ENCODE measurements around the gene PPP1R10.
"Not testable (repeated sequence)": the region's sequence is repeated elsewhere in the genome, so short reads cannot be mapped to it uniquely, and the experiment has no call there.

The PPP1R10 gene

GRCh38 chr6:30616811-30617564 is at the start of gene PPP1R10:
TSS of gene PPP1R10 (minus strand) at chr6:30617243. CDS start at chr6:30609944, 7,299 bp downstream.
- peak; percentile 100 for DNase-seq (ENCODE audit: low read depth)

GRCh38 chr6:30666300-30666699 is 49.3 kb upstream of the PPP1R10 start:
- not testable (repeated sequence) for DNase-seq (ENCODE audit: low read depth)

GRCh38 chr6:30664994-30665767 is 48.1 kb upstream of the PPP1R10 start:
- no peak for DNase-seq (ENCODE audit: low read depth)

DNA sequence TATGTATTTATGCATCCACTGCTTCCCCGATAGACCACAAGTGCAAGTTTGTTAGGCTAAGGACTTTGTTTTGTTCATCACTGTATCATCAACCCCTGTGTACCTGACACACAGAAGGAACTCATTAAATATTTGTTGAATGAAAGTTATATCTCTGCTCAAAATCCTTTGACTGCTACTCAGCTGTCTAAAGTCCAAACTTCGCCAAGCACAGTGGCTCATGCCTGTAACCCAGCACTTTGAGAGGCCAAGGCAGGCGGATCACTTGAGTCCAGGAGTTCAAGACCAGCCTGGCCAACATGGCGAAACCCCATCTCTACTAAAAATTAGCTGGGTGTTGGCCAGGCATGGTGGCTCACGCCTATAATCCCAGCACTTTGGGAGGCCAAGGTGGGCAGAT is 40.9 kb upstream of the PPP1R10 start:
- DNase-seq (ENCODE audit: low read depth) = not testable (repeated sequence)

DNA sequence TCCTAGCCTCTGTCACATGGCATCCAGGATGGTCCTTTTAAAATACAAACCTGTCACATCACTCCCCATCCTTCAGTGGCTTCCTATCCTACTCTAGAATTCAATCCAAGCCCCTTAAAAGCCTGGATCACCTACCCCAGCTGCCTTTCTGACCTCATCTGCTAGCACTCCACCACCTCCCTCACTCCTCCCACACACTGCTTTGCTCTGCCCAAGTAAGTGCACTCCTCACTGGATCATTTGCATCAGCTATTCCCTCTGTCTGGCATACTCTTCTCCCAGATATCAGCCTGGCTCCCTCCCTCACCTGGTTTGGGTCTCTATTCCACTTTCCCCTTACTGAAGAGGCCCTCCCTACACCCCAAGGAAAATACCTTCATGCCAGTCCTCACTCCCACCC is 40.4 kb upstream of the PPP1R10 start:
- DNase-seq (ENCODE audit: low read depth) = no peak

- no peak for DNase-seq (ENCODE audit: low read depth)
Observed at GRCh38 chr6:30656513-30656912, 39.5 kb upstream of the PPP1R10 start.

DNA sequence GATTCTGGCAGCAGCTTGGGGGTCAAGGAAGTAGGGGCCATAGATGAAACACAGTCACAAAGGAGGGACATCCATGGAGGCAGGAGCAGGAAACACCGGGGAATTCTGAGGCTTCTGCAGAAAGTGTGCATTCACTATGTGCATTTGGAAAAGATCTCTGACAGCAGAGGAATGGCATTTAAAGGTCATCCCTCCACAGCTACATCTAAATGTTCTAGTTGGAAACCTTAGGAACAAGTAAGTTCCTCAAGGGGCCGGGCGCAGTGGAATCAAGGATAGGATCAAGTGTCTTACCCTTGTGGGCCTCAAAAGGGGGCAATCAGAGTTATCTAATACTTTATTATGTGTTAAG is 38.7 kb upstream of the PPP1R10 start:
- DNase-seq (ENCODE audit: low read depth) = no peak

DNA sequence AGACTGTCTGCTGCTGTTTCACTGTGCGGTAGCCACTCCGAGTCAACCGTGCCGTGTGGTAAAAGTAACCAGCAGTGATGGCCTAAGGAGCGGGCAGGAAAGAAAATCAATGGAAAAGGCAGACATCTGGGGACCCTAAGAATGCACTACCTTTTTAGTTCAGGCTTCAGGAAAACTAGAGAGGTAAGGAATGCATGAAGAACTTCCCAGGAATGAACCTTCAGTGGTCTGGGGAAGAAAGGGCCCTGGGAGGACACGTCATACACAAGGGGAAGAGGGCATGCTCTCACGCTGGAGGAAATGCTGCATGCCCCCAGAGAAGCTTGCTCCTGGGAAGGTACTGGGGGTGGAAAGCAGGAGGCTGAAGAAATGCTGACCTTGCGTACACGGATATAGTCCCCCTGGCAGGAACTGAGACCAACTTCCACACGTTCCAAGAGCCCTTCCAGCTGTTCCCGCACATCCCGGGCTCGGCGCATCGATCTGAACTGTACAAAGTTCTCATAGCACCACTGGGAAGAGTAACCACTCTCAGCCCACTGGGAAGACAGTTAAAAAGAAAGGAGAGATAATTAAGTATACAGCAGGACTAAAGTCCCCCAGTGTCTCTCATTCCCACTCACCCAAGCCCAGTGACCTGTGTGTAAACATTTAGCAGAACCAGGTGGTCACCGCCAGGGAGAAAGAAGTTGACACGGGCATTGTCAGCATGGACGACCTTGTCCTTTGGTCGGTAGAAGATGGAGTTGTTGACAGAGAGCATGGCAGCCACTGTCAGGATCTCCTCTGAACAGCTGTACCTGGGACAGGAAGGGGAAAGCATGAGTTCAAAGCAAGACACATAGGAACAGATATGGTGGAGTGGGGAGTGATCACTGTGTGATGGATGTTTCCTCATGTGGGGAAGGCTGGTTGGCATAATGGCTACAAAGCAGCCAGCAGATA is 38.0 kb upstream of the PPP1R10 start:
- DNase-seq (ENCODE audit: low read depth) = no peak

- DNase-seq (ENCODE audit: low read depth) = no peak
Observed at GRCh38 chr6:30651143-30651542, 34.1 kb upstream of the PPP1R10 start.

DNA sequence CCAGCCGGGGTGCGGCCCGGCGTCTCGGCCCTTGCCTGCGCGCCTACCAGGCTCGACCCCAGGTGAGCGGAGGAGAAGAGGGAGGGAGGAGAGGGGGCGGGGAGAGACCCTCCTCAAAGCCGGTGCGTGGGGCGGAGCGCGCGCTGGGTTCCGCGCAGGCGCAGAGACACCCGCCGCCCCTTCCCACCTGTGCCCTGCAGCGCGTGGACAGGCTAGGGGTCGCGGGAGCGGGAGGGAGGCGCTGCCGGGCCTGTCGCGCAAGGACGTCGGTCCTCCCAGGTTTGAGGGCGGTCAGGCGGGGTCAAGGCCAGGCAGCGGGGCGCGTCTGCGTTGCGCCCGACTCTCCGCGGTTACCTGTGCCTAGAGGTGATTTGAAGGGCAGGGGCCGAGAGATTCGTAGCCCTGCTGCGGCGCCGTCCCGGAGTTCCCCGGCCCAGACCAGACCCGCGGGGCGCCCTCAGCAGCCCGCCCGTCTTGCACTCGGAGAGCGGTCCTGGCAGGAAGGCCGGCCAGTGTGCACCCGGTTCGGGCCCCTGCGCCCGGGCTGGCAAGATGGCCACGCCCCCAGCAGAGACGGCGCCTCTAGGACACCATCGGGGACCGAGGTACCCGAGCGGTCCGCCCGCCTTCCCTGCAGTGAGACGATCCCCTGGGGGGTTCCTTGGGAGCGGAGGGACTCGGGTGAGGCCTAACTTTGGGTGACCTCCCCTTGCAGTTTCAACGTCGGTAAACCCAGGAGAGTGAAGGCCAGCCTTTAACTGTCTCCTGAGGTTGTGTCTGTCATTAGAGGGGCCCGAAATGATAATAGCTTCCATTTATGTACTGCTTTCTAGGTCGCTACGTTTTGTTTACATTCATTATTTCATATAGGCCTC is 30.4 kb upstream of the PPP1R10 start:
- no peak for DNase-seq (ENCODE audit: low read depth)

DNA sequence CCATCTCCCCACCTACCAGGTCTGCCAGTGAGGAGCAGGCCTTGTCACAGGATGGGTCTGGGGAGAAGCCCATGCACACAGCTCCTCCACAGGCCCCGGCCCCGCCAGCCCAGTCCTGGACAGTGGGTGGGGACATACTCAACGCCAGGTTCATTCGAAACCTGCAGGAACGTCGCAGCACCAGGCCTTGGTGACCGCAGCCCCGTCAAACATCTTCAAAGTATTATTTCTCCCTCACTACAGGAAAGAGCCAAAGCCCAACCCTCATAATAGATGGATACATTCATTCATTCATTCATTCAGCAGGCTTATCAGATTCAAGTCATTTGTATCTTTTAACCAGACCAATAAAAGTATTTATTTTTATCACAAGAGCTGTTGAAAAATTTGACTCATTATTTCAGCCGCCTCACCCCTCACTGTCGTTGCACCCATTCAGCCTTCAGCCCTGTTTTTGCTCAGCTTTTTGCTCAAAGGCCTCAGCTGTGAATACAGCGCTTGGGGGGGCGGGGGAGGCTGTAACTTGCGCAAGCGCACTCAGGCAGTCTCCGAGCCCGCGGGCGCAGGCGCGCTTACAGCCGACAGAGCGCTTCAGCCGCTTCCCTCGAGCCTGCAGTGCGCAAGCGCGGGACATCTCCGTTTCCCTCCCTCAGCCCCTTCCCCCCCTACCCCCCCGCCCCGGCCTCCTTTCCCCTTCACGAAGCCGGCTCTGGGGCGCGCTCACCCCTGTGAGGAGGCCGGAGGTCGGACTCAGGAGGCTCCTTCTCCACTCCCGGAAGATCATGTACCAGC is 29.6 kb upstream of the PPP1R10 start, which contains the start of gene C6orf136:
Gene C6orf136, plus strand, starts transcription at position 684 of the 792 bp plus-strand sequence. Its CDS starts 99 bp downstream, at position 783.
- peak; percentile 76 for DNase-seq (ENCODE audit: low read depth)

GRCh38 chr6:30645989-30646388 is 28.9 kb upstream of the PPP1R10 start:
- no peak for DNase-seq (ENCODE audit: low read depth)

- no peak for DNase-seq (ENCODE audit: low read depth)
Observed at GRCh38 chr6:30644769-30645168, 27.7 kb upstream of the PPP1R10 start.

DNA sequence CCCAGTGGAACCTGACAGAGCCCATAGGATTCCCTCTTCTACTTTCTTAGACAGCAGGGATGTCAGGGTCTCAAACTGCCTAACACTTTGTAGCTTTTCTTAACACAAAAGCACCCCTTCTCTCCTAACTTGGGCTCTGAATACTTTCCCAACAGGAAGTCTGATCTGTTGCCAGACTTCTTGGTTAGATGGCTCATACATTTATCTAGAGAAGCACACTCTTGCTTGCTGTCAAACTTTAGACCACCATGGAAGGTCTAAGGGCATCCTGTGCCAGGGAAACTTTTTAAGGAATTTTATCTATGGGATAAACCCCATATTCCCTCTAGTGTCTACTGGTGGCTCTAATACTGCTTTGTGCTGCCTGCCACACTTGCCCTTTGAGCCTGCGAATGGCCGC is 26.6 kb upstream of the PPP1R10 start:
- no peak for DNase-seq (ENCODE audit: low read depth)

DNA sequence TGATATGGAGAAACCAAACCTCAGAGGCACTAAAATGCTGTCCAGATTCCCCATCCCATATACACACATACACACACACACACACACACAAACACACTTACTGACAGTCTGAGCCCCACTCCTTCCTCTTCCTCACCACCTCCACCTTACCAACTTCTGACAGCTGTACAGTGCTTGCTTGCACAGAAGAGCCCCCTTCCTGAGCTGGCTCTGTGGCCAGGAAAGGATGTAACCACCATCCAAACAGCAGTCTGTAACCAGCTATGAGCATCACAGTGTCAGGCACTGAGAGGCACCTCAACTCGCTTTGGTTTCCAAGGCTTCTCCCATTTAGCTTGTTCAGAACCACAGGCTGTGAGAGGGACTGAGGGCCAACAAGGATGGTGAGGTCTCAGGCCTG is 24.0 kb upstream of the PPP1R10 start:
- DNase-seq (ENCODE audit: low read depth) = no peak

- no peak for DNase-seq (ENCODE audit: low read depth)
Observed at GRCh38 chr6:30640481-30640880, 23.4 kb upstream of the PPP1R10 start.

GRCh38 chr6:30635834-30636233 is 18.8 kb upstream of the PPP1R10 start:
- DNase-seq (ENCODE audit: low read depth) = no peak

DNA sequence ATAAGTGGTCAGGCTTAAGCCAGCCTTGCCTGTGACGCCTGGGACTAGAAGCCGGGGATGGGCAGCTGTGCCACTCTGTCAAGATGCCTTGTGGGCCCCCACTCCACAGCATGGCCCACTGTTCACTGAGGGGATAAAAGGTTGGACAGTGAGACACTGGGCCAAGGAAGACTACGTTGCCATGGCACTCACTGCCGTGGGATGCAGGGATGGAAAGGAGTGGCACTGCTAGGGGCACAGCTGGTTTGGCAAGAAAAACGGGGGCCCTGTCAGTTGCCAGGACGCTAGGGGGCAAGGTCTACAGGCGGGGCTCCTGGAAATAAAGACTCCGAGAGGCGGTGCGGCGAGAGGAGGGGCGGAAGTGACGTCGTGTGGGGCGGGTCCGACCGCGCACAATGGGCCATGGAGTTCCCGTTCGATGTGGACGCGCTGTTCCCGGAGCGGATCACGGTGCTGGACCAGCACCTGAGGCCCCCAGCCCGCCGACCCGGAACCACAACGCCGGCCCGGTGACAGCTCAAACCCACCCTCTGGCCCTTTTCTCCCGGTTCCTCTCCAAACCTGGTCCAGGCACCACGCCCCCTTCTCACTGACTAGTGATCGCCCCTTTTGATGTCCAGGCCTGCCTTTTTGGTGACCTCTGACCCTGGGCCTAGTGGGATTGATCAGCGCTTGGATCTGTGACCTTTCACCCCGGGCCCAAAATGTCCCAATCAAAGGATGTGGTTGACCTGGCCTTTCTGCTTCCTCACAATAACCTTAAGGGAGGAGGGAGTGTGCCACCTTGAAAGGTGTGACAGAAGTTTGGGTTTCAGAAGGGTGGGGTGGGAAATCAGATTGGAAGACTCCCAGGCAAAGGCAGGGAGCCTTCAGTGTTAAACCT is 9.7 kb upstream of the PPP1R10 start, which contains the start of gene ATAT1:
Gene ATAT1, plus strand, starts transcription at position 391 of the 883 bp plus-strand sequence.
- no peak for DNase-seq (ENCODE audit: low read depth)

GRCh38 chr6:30625511-30625910 is 8.5 kb upstream of the PPP1R10 start:
- no peak for DNase-seq (ENCODE audit: low read depth)

Data from GM04504 (cell line).